Common myeloid progenitor, CD34-positive (primary cell): ENCODE results near the gene VSIG8.

Source experiments
- CTCF ChIA-PET: fragments of 350-600 bp; sonication (Branson Sonifier 250); formaldehyde crosslinking; loops from one replicate; lab custom pipeline; 2021; ENCODE audit warnings: antibody characterized with exemption; lab: Charles Lee
- POLR2A ChIA-PET: fragments of 350-600 bp; sonication (Branson Sonifier 250); formaldehyde crosslinking; loops from one replicate; lab custom pipeline; 2021; ENCODE audit warnings: antibody characterized with exemption; lab: Charles Lee
- DNase-seq, 3 donors: peaks; one replicate each; pipeline versions ENCODE4 v3.0.0 to v3.0.0-alpha.2; 2013
- H3K27ac ChIP-seq, 2 experiments: 1 replicate in 1 of 2; 2 replicates in 1 of 2; pipeline ENCODE4 v1.7.0; 2013; ENCODE audit warnings: inconsistent platforms in 2 of 2, low read length in 2 of 2, mild to moderate bottlenecking in 2 of 2, low read depth in 1 of 2, moderate library complexity in 1 of 2; ENCODE audit not compliant: severe bottlenecking in 2 of 2, insufficient read depth in 1 of 2, poor library complexity in 1 of 2
- H3K27me3 ChIP-seq, 5 experiments: replicated peaks in 2 of 5; 1 replicate in 3 of 5; 2 replicates in 2 of 5; pipeline versions ENCODE4 v1.6.1 to v1.7.0; 2013; ENCODE audit warnings: low read length in 4 of 5, mild to moderate bottlenecking in 2 of 5, moderate library complexity in 2 of 5, inconsistent platforms in 1 of 5; ENCODE audit not compliant: insufficient read depth in 5 of 5, control insufficient read depth in 4 of 5
- H3K36me3 ChIP-seq, 4 experiments: 1 replicate in 2 of 4; 2 replicates in 2 of 4; pipeline versions ENCODE4 v1.6.1 to v1.7.0; 2013; ENCODE audit warnings: low read length in 3 of 4, control low read depth in 1 of 4, mild to moderate bottlenecking in 1 of 4; ENCODE audit not compliant: control insufficient read depth in 4 of 4, insufficient read depth in 4 of 4
- H3K4me1 ChIP-seq, 4 experiments: 1 replicate in 3 of 4; 2 replicates in 1 of 4; pipeline versions ENCODE4 v1.6.1 to v1.7.1; 2013; ENCODE audit warnings: low read length in 3 of 4, mild to moderate bottlenecking in 3 of 4, control low read depth in 1 of 4, inconsistent platforms in 1 of 4, moderate library complexity in 1 of 4; ENCODE audit not compliant: control insufficient read depth in 4 of 4, insufficient read depth in 4 of 4; ENCODE audit errors: control extremely low read depth in 1 of 4
- H3K4me3 ChIP-seq, 7 experiments: 1 replicate in 4 of 7; 2 replicates in 3 of 7; pipeline versions ENCODE4 v1.5.1 to v1.7.0; 2013; ENCODE audit warnings: mild to moderate bottlenecking in 7 of 7, low read length in 6 of 7, moderate library complexity in 6 of 7, inconsistent platforms in 2 of 7, low read depth in 2 of 7, control low read depth in 1 of 7; ENCODE audit not compliant: insufficient read depth in 4 of 7, control insufficient read depth in 1 of 7; ENCODE audit errors: extremely low read depth in 1 of 7
- H3K9me3 ChIP-seq, 5 experiments: 1 replicate in 4 of 5; 2 replicates in 1 of 5; pipeline versions ENCODE4 v1.6.1 to v1.7.1; 2013; ENCODE audit warnings: low read length in 4 of 5, mild to moderate bottlenecking in 2 of 5, inconsistent platforms in 1 of 5, low read depth in 1 of 5, moderate library complexity in 1 of 5; ENCODE audit not compliant: control insufficient read depth in 4 of 5, insufficient read depth in 2 of 5; ENCODE audit errors: control extremely low read depth in 1 of 5
- WGBS: methylation state at CpG from one replicate; pipeline ENCODE4 v1.1.5; 2013; ENCODE audit not compliant: insufficient coverage; 5-methylcytosine and 5-hydroxymethylcytosine counted together

VSIG8 gene

DNA sequence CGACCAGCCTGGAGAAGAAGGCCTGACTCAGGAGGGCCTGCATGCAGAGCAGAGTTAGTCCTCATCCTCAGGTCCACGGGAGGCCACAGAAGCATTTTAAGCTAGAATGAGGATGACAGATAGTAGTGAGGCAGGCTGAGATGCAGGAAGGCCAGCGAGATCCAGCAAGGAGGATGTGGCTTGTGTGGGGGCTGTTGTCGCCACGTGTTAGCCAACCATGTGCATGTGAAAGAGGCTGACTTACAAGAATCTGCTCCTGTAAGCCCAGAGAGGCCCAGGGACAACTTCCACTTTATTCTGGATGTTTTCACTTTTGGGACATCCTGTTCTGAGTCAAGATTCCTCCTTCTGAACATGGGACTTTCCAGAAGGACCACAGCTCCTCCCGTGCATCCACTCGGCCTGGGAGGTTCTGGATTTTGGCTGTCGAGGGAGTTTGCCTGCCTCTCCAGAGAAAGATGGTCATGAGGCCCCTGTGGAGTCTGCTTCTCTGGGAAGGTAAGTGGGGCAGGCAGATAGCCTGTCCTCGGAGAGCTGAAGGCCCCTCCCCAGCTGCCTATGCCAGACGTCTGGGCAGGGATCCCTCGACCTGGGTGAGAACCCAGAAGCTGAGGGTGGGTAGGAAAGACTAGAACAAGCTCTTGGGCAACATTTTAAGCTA lies 35.9 kb downstream of the VSIG8 start, which contains the start of gene SLAMF8:
TSS of gene SLAMF8 (plus strand) at position 433 of the 661 bp plus-strand sequence. CDS start at position 459, 26 bp downstream.
- POLR2A ChIA-PET = interaction anchor here (0.6 kb wide), 1 partner anchor 10 kb away, joined by 3 read pairs; no protein-coding TSS in a partner anchor
- H3K36me3 ChIP-seq = no peaks in the 10 kb centered on the region
- DNase-seq = peak in 2 of 3 donors; percentile 59 to 63
- H3K27me3 ChIP-seq = peaks cover 0 to 5% (median 0%) of the 10 kb centered on the region in 5 experiments
- H3K9me3 ChIP-seq = no peaks in the 10 kb centered on the region
- H3K27ac ChIP-seq = no peak within 1 kb of the TSS
- peaks cover 4 to 23% (median 18%) of the 10 kb centered on the region in 4 experiments for H3K4me1 ChIP-seq
- 49% methylated on average over 8 of the region's 11 CpGs for WGBS
- CTCF ChIA-PET = interaction anchor here (1.0 to 11.9 kb wide), 7 partner anchors 9 to 104 kb away, joined by 3 to 111 read pairs (median 5); partner anchors contain the start of gene FCRL6
- no peak within 1 kb of the TSS for H3K4me3 ChIP-seq

DNA sequence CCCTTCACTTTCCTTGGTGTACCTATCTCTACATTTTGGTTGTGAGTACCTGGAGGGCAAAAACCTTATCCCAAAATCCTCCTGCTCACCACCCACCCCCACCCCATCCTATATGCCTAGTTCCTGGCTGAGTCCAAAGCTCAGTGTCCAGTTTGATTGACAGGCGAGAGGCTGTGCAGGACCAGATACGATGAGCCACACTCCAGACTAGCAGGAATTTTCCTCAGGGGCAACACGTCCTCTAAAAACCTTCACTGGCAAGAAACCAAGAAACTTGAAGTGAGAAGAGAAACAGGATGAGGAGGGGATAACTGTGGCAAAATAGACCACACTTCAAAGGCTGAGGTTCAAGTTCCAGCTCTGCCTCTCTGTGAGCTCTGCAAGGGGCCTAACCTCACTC lies 36.9 kb downstream of the VSIG8 start:
- no peak overlapping the region for H3K27ac ChIP-seq

DNA sequence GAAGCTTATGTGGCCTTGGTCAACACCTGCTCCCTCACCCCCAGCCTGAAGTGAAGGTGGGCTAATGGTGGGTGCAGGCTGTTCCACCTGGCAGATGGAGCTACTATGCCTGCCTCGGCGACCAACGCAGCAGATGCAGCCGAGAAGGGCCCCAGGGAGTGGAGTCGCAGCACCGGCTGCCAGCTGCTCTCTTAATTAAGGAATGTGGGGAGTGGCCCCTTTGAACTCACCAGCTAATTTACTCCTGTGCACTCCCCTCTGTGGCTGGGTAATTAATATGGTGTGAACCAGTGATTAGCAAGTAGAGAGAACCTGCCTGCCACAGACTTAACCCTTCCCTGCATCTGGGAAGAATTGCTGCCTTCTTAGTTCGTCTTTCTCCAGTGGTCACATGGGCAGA lies 39.1 kb downstream of the VSIG8 start:
- H3K4me1 ChIP-seq = peaks cover 4 to 19% (median 17%) of the 10 kb centered on the region in 4 experiments
- DNase-seq = no peak
- POLR2A ChIA-PET = no interaction called here
- H3K27ac ChIP-seq = no peak overlapping the region
- H3K36me3 ChIP-seq = no peaks in the 10 kb centered on the region
- no peak overlapping the region for H3K4me3 ChIP-seq
- H3K9me3 ChIP-seq = no peaks in the 10 kb centered on the region
- CTCF ChIA-PET = interaction anchor here (0.5 to 11.9 kb wide), 5 partner anchors 10 to 364 kb away, joined by 3 to 111 read pairs (median 4); no protein-coding TSS in a partner anchor
- peaks cover 0 to 5% (median 0%) of the 10 kb centered on the region in 5 experiments for H3K27me3 ChIP-seq
- 95% methylated on average over 4 of the region's 7 CpGs for WGBS

More for the DNA sequence above, 36.9 kb downstream of the VSIG8 start:
- H3K4me3 ChIP-seq = no peak overlapping the region
- no peaks in the 10 kb centered on the region for H3K36me3 ChIP-seq
- no peak for DNase-seq
- POLR2A ChIA-PET = no interaction called here
- H3K4me1 ChIP-seq = peaks cover 4 to 23% (median 18%) of the 10 kb centered on the region in 4 experiments
- CTCF ChIA-PET = interaction anchor here (1.4 to 11.9 kb wide), 5 partner anchors 8 to 66 kb away, joined by 3 to 111 read pairs (median 5); partner anchors contain the start of gene FCRL6
- WGBS = 80% methylated on average over 2 of the region's 3 CpGs
- H3K9me3 ChIP-seq = no peaks in the 10 kb centered on the region
- peaks cover 0 to 5% (median 0%) of the 10 kb centered on the region in 5 experiments for H3K27me3 ChIP-seq

DNA sequence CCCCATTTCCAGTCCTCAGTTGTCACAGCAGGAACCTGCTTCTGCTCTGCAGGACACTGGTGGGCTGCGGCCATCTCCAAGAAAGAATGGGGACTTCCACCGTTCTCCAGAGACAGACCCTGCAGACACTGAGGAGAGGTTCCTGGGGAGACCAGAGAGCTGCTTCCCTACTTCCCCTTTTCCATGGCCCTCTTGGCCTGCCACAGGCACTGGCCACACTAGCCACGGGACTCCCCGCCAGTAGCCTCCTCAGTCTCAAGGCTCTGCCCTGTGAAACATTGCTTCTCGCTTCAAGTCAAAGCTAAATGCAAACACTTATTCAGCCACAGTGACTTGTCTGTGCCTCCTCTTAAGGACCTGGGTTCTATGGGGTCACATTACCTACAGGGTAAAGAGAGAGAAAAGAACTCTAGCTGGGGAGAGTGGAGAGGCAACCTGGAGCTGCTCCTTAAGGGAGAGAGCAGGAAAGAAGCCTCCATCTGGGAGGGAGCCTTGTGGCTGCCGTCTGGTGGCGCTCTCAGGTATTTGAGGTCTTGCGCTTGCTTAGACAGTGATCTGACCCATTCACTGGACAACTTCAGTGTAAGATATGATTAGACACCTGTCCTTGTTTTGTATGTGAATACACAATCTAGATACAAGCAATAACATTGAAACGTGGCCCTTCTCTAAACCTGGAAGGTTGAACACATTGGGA lies 41.1 kb downstream of the VSIG8 start:
- H3K4me3 ChIP-seq = no peak overlapping the region
- ChIA-PET POLR2A (interaction anchor here (1.0 kb wide), 1 partner anchor 33 kb away, joined by 3 read pairs; no protein-coding TSS in a partner anchor), CTCF (interaction anchor here (0.8 to 3.9 kb wide), 7 partner anchors 8 to 69 kb away, joined by 3 to 16 read pairs (median 7); partner anchors contain the start of gene FCRL6)
- peaks cover 4 to 11% (median 10%) of the 10 kb centered on the region in 4 experiments for H3K4me1 ChIP-seq
- no peaks in the 10 kb centered on the region for H3K9me3 ChIP-seq
- WGBS = 94% methylated on average over 5 of the region's 9 CpGs
- no peaks in the 10 kb centered on the region for H3K36me3 ChIP-seq
- no peak overlapping the region for H3K27ac ChIP-seq
- peak in 1 of 3 donors; percentile 22 for DNase-seq
- H3K27me3 ChIP-seq = peaks cover 0 to 5% (median 0%) of the 10 kb centered on the region in 5 experiments

DNA sequence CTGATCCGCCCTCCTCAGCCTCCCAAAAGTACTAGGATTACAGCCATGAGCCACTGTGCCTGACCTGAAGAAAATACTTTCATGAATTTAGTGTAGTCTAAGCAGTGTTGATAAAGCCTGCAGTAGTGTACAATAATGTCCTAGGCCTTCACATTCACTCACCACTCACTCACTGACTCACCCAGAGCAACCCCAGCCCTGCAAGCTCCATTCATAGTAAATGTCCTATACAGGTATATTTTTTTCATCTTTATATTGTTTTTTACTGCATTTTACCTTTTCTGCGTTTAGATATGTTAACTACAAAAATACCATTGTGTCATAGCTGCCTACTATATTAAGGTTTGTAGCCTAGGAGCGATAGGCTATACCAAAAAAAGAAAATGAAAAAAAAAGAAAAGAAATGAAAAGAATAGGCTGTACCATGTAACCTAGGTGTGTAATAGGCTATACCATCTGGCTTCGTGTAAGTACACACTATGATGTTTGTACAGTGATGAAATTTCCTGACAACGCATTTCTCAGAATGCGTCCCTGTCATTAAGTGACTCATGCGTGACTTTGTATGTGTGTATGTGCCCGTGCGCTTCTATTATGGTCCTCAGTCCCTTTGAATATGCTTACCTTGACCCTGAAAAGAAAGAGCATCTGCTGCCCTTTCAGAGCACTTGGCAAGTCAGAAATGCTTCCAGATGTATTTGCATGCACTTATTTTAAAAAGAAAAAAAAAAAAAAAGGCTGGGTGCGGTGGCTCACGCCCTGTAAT lies 45.0 kb downstream of the VSIG8 start:
- Histone ChIP-seq H3K4me3 (no peak overlapping the region), H3K36me3 (no peaks in the 10 kb centered on the region), H3K27me3 (peaks cover 0 to 3% (median 0%) of the 10 kb centered on the region in 5 experiments), H3K9me3 (no peaks in the 10 kb centered on the region), H3K27ac (no peak overlapping the region), H3K4me1 (no peaks in the 10 kb centered on the region)
- WGBS = 99% methylated on average over 6 of the region's 11 CpGs
- ChIA-PET POLR2A (interaction anchor here (0.6 kb wide), 1 partner anchor 9 kb away, joined by 3 read pairs; the partner anchor contains the start of gene SLAMF8), CTCF (interaction anchor here (1.8 to 1.9 kb wide), 3 partner anchors 9 to 73 kb away, joined by 5 to 10 read pairs (median 7); partner anchors contain the start of gene SLAMF8)
- no peak for DNase-seq

DNA sequence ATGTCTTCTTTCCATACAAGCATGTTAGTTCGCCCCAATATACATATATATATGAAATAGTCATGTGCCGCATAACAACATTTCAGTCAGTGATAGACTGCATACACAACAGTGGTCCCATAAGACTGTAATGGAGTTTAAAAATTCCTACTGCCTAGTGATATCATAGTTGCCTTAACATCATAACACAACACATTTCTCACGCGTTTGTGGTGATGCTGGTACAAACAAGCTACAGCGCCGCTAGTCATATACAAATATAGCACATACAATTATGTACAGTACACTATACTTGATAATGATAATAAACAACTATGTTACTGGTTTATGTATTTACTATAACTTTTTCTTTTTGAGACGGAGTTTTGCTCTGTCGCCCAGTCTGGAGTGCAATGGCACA lies 46.5 kb downstream of the VSIG8 start:
- POLR2A ChIA-PET = no interaction called here
- Histone ChIP-seq H3K27ac (no peak overlapping the region), H3K27me3 (peaks cover 0 to 3% (median 0%) of the 10 kb centered on the region in 5 experiments), H3K9me3 (no peaks in the 10 kb centered on the region), H3K4me3 (no peak overlapping the region), H3K36me3 (no peaks in the 10 kb centered on the region), H3K4me1 (no peaks in the 10 kb centered on the region)
- CTCF ChIA-PET = interaction anchor here (1.8 to 1.9 kb wide), 2 partner anchors 17 to 75 kb away, joined by 7 to 10 read pairs; no protein-coding TSS in a partner anchor
- no peak for DNase-seq
- no CpG with 5 or more reads among the region's 8 CpGs for whole genome bisulfite sequencing
